Panc1 (cell line): ENCODE measurements around the gene SECTM1. TPM values are rescaled to one million over a fixed set of nuclear protein-coding genes. Genes with fewer than 3 reads are reported as not detected.
A peak's percentile ranks its signal among the peaks of the same experiment; 100 is the strongest.

Experiments used
- ATAC-seq: fragments of 200-7000 bp; cut with Tn5 transposase; 2 replicates; pipeline ENCODE4 v1.9.1; 2020; ENCODE audit warnings: mild to moderate bottlenecking, moderate library complexity
- BruUV-seq: library from RNA; stranded (reverse); fragments of 400-500 nt; replicated peaks from 2 replicates; lab custom pipeline; 2021; lab: Mats Ljungman, UMichigan
- CTCF ChIA-PET: fragments of 300-600 bp; sonication (Branson Sonifier 250); formaldehyde crosslinking; loops from one replicate; lab custom pipeline; 2022; ENCODE audit warnings: antibody characterized with exemption; lab: Charles Lee
- POLR2A ChIA-PET: fragments of 300-600 bp; sonication (Branson Sonifier 250); formaldehyde crosslinking; loops from one replicate; lab custom pipeline; 2022; ENCODE audit warnings: antibody characterized with exemption; lab: Charles Lee
- DNase-seq: peaks from one replicate; pipeline ENCODE4 v3.0.0-alpha.2; 2010; ENCODE audit warnings: low read depth, low spot score
- H3K27ac ChIP-seq: 2 replicates; pipeline ENCODE4 v1.5.1; 2011; ENCODE audit warnings: mild to moderate bottlenecking, low read length, inconsistent platforms
- H3K27me3 ChIP-seq: fragments of 200-500 bp; sonication (Bioruptor generic); 2 replicates; pipeline ENCODE4 v1.6.0; 2014; ENCODE audit warnings: low read length, inconsistent platforms; ENCODE audit not compliant: control insufficient read depth, insufficient read depth
- H3K36me3 ChIP-seq: fragments of 200-500 bp; sonication (Bioruptor generic); 2 replicates; pipeline ENCODE4 v1.5.1; 2014; ENCODE audit warnings: inconsistent platforms, mild to moderate bottlenecking, low read length, moderate library complexity; ENCODE audit not compliant: control insufficient read depth, insufficient read depth
- H3K4me1 ChIP-seq: 2 replicates; pipeline ENCODE4 v1.5.1; 2011; ENCODE audit warnings: inconsistent platforms, mild to moderate bottlenecking, low read length, moderate library complexity; ENCODE audit not compliant: control insufficient read depth, insufficient read depth
- H3K4me3 ChIP-seq, 2 experiments: 2 replicates each; pipeline ENCODE4 v1.5.1; 2011 to 2012; ENCODE audit warnings: low read depth in 2 of 2, low read length in 2 of 2, mild to moderate bottlenecking in 2 of 2, inconsistent platforms in 1 of 2, moderate library complexity in 1 of 2
- H3K9me3 ChIP-seq: fragments of 200-500 bp; sonication (Bioruptor generic); 2 replicates; pipeline ENCODE4 v1.5.1; 2014; ENCODE audit warnings: low read depth, mild to moderate bottlenecking, inconsistent platforms, low read length, moderate library complexity; ENCODE audit not compliant: control insufficient read depth, insufficient read depth
- POLR2AphosphoS5 ChIP-seq: IDR thresholded peaks from 2 replicates; pipeline ENCODE4 v1.6.1; 2012; ENCODE audit warnings: mild to moderate bottlenecking, low read depth, low read length, moderate library complexity
- SIN3A ChIP-seq: IDR thresholded peaks from 2 replicates; pipeline ENCODE4 v1.6.1; 2012; ENCODE audit warnings: low read depth, mild to moderate bottlenecking, low read length, moderate library complexity, borderline replicate concordance; ENCODE audit not compliant: insufficient read depth
- TCF7L2 ChIP-seq: IDR thresholded peaks from 2 replicates; pipeline ENCODE4 v1.6.1; 2011; ENCODE audit warnings: mild to moderate bottlenecking, low read depth, low read length, inconsistent platforms
- in situ Hi-C: cut with HindIII; loops from 2 replicates; pipeline ENCODE4 v1.10.0; 2016; ENCODE audit warnings: low sequenced_read_pairs, low pct_unique_long_range_greater_than_20kb
- intact Hi-C: fragments of 100-400 bp; cut with micrococcal nuclease; formaldehyde crosslinking; loops from one replicate; pipeline ENCODE4 v1.10.0; 2022; ENCODE audit not compliant: unreplicated experiment
- total RNA-seq: library from RNA; stranded (reverse); gene quantifications from one replicate; pipeline ENCODE4 v1.2.1, GENCODE V29; 2021; ENCODE audit not compliant: unreplicated experiment
- TF ChIP-seq, protein P1 (sequence below), 2 experiments: IDR thresholded peaks; 2 replicates each; pipeline ENCODE4 v1.6.1; 2011 to 2012; ENCODE audit warnings: low read depth in 2 of 2, control low read depth in 1 of 2, low read length in 1 of 2, mild to moderate bottlenecking in 1 of 2, moderate library complexity in 1 of 2; ENCODE audit not compliant: insufficient read depth in 1 of 2
- TF ChIP-seq, protein P2 (sequence below): fragments of 450-650 bp; IDR thresholded peaks from 2 replicates; pipeline ENCODE4 v1.5.1; 2017; ENCODE audit warnings: mild to moderate bottlenecking

Gene SECTM1
- total RNA-seq, 1 experiment from 2014 or later, result 5.4 TPM

DNA sequence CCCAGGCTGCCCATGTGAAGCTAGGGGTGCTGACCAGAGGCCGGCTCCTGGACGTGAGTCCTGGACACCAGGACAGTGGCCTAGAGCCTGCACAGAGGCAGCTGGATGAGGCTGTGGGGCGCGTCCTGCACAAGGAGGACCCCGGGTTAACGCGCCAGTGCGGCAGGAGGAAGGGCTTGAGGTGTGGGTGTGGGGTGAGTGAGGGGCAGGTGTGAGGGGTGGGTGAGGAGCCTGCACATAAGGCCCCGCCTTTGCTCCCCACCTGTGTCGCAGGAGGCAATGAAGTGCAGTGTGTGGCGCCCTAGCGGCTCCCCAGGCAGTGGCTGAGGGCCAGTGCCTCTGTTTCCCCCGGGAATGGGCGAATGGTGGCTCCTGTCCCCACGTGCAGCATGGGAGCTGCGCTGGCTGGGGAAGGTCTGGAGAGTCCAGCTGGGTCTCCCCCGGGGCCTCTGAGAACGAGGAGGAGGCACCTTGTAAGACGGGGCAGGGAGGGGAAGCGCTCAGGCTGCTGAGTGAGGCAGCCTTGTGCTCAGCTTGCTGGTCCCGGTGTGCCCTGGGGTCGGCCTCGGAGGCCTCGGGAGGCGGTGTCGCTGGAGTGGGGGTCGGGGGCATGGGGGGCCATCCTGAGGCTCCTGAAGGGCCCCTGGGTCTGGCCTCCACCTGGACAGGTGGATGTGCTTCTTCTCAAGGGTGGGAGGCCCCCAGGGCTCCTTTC is 19.4 kb downstream of the SECTM1 start:
- Histone ChIP-seq H3K27ac (no peak overlapping the region), H3K27me3 (no peaks in the 10 kb centered on the region), H3K4me3 (no peak overlapping the region), H3K9me3 (no peaks in the 10 kb centered on the region), H3K36me3 (no peaks in the 10 kb centered on the region), H3K4me1 (no peaks in the 10 kb centered on the region)
- TF ChIP-seq TCF7L2 (no peak), SIN3A (no peak), POLR2AphosphoS5 (no peak)
- TF ChIP-seq, protein P1, sequence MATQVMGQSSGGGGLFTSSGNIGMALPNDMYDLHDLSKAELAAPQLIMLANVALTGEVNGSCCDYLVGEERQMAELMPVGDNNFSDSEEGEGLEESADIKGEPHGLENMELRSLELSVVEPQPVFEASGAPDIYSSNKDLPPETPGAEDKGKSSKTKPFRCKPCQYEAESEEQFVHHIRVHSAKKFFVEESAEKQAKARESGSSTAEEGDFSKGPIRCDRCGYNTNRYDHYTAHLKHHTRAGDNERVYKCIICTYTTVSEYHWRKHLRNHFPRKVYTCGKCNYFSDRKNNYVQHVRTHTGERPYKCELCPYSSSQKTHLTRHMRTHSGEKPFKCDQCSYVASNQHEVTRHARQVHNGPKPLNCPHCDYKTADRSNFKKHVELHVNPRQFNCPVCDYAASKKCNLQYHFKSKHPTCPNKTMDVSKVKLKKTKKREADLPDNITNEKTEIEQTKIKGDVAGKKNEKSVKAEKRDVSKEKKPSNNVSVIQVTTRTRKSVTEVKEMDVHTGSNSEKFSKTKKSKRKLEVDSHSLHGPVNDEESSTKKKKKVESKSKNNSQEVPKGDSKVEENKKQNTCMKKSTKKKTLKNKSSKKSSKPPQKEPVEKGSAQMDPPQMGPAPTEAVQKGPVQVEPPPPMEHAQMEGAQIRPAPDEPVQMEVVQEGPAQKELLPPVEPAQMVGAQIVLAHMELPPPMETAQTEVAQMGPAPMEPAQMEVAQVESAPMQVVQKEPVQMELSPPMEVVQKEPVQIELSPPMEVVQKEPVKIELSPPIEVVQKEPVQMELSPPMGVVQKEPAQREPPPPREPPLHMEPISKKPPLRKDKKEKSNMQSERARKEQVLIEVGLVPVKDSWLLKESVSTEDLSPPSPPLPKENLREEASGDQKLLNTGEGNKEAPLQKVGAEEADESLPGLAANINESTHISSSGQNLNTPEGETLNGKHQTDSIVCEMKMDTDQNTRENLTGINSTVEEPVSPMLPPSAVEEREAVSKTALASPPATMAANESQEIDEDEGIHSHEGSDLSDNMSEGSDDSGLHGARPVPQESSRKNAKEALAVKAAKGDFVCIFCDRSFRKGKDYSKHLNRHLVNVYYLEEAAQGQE (IDR thresholded peaks at IDR 0.05; ENCODE audit: insufficient read depth in 1 of 2, low read depth in 2 of 2, low read length in 1 of 2), result no peak
- TF ChIP-seq, protein P2, sequence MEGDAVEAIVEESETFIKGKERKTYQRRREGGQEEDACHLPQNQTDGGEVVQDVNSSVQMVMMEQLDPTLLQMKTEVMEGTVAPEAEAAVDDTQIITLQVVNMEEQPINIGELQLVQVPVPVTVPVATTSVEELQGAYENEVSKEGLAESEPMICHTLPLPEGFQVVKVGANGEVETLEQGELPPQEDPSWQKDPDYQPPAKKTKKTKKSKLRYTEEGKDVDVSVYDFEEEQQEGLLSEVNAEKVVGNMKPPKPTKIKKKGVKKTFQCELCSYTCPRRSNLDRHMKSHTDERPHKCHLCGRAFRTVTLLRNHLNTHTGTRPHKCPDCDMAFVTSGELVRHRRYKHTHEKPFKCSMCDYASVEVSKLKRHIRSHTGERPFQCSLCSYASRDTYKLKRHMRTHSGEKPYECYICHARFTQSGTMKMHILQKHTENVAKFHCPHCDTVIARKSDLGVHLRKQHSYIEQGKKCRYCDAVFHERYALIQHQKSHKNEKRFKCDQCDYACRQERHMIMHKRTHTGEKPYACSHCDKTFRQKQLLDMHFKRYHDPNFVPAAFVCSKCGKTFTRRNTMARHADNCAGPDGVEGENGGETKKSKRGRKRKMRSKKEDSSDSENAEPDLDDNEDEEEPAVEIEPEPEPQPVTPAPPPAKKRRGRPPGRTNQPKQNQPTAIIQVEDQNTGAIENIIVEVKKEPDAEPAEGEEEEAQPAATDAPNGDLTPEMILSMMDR, result no peak
- in situ Hi-C loops, result no loop called here
- BruUV-seq, result no TSS peak
- ChIA-PET CTCF (interaction anchor here (0.6 kb wide), 1 partner anchor 8 kb away, joined by 3 read pairs; no protein-coding TSS in a partner anchor), POLR2A (no interaction called here)
- intact Hi-C loops, result no loop called here
- no peak for DNase-seq
- peak; percentile 28 for ATAC-seq

GRCh38 chr17:82313195-82314011 is 20.2 kb downstream of the SECTM1 start:
- POLR2A ChIA-PET, result no interaction called here

More at GRCh38 chr17:82313195-82314011, 20.2 kb downstream of the SECTM1 start:
- Histone ChIP-seq H3K36me3 (no peaks in the 10 kb centered on the region), H3K9me3 (no peaks in the 10 kb centered on the region), H3K4me3 (no peak overlapping the region), H3K27me3 (no peaks in the 10 kb centered on the region), H3K4me1 (no peaks in the 10 kb centered on the region), H3K27ac (no peak overlapping the region)
- TF ChIP-seq, protein P1 (IDR thresholded peaks at IDR 0.05; ENCODE audit: insufficient read depth in 1 of 2, low read depth in 2 of 2, low read length in 1 of 2), result no peak
- TF ChIP-seq SIN3A, result no peak
- TF ChIP-seq, protein P2, result no peak
- TF ChIP-seq POLR2AphosphoS5, result no peak
- CTCF ChIA-PET, result interaction anchor here (0.6 kb wide), 1 partner anchor 9 kb away, joined by 3 read pairs; no protein-coding TSS in a partner anchor
- in situ Hi-C loops, result no loop called here
- no TSS peak for BruUV-seq
- DNase-seq (no peak), ATAC-seq (no peak)
- intact Hi-C loops, result no loop called here
